A549 (cell line): ENCODE data around the gene SERTAD4.

Source experiments
- CBX2 ChIP-seq: fragments of 200-600 bp; sonication (generic); IDR thresholded peaks from 2 replicates; pipeline ENCODE4 v1.6.1; 2016; ENCODE audit warnings: low read depth, mild to moderate bottlenecking, borderline replicate concordance
- CHD2 ChIP-seq: fragments of 150-350 bp; IDR thresholded peaks from 2 replicates; pipeline ENCODE4 v1.6.1; 2014; ENCODE audit warnings: low read length; ENCODE audit not compliant: partially characterized antibody
- E2F6 ChIP-seq: IDR thresholded peaks from 2 replicates; pipeline ENCODE4 v1.6.1; 2012; ENCODE audit warnings: low read depth, borderline replicate concordance
- EHF ChIP-seq: fragments of 250-450 bp; sonication (Bioruptor Pico); IDR thresholded peaks from 2 replicates; pipeline ENCODE4 v1.5.0; 2020; ENCODE audit warnings: mild to moderate bottlenecking
- JUN ChIP-seq, 2 experiments: fragments of >200 bp; sonication (Bioruptor Twin); formaldehyde crosslinking; IDR thresholded peaks; 2 replicates in 1 of 2; 3 replicates in 1 of 2; pipeline ENCODE4 v1.6.1; 2016 to 2017
- PBX3 ChIP-seq: IDR thresholded peaks from 2 replicates; pipeline ENCODE4 v1.6.1; 2012
- POLR2A ChIP-seq: IDR thresholded peaks from 2 replicates; pipeline ENCODE4 v1.6.1; 2012; ENCODE audit warnings: mild to moderate bottlenecking, low read length
- RAD21 ChIP-seq, 2 experiments: fragments of >200 bp in 1 of 2; sonication (Bioruptor Twin) in 1 of 2; formaldehyde crosslinking in 1 of 2; IDR thresholded peaks in 1 of 2; conservative IDR thresholded peaks in 1 of 2; 2 replicates in 1 of 2; 3 replicates in 1 of 2; pipeline ENCODE4 v1.6.1; 2012 to 2018; ENCODE audit warnings: inconsistent platforms in 1 of 2
- TP53 ChIP-seq: fragments of 250-450 bp; sonication (Bioruptor Pico); IDR thresholded peaks from 2 replicates; pipeline ENCODE4 v1.5.0; 2021; ENCODE audit warnings: mild to moderate bottlenecking, moderate library complexity
- TF ChIP-seq, protein P1 (sequence below): fragments of >200 bp; sonication (Bioruptor Twin); formaldehyde crosslinking; IDR thresholded peaks from 3 replicates; pipeline ENCODE4 v1.5.1; 2016
- TF ChIP-seq, protein P2 (sequence below): fragments of 200-600 bp; sonication (generic); IDR thresholded peaks from 2 replicates; pipeline ENCODE4 v1.6.1; 2016; ENCODE audit warnings: antibody characterized with exemption, mild to moderate bottlenecking, moderate library complexity

DNA sequence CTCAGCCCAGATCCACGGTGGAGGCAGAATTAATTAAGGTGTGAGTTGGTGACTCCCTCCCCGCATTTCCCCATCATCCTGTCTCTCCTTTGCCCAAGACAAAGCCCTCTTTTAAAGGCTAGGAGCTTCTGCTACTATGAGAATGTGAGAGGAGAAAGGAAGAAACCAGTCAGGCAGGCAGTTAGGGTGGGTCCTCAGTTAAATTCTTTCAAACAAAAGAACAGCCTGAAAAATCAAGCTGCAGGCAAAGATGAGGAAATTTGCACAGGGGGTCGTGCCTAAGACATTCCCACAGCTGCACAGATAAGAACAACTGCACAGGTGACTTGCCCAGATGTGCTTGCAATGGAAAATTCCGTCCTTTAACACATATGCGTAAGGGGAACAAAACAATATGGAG is 47.6 kb downstream of the SERTAD4 start:
- no peak for TF ChIP-seq TP53 (CRISPR knock-in tag)
- TF ChIP-seq POLR2A, result no peak
- TF ChIP-seq, protein P1, sequence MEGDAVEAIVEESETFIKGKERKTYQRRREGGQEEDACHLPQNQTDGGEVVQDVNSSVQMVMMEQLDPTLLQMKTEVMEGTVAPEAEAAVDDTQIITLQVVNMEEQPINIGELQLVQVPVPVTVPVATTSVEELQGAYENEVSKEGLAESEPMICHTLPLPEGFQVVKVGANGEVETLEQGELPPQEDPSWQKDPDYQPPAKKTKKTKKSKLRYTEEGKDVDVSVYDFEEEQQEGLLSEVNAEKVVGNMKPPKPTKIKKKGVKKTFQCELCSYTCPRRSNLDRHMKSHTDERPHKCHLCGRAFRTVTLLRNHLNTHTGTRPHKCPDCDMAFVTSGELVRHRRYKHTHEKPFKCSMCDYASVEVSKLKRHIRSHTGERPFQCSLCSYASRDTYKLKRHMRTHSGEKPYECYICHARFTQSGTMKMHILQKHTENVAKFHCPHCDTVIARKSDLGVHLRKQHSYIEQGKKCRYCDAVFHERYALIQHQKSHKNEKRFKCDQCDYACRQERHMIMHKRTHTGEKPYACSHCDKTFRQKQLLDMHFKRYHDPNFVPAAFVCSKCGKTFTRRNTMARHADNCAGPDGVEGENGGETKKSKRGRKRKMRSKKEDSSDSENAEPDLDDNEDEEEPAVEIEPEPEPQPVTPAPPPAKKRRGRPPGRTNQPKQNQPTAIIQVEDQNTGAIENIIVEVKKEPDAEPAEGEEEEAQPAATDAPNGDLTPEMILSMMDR, result no peak
- TF ChIP-seq CHD2, result no peak
- no peak for TF ChIP-seq CBX2
- no peak for TF ChIP-seq JUN (IDR thresholded peaks at IDR 0.05)
- TF ChIP-seq PBX3, result no peak
- TF ChIP-seq E2F6, result no peak
- TF ChIP-seq, protein P2, sequence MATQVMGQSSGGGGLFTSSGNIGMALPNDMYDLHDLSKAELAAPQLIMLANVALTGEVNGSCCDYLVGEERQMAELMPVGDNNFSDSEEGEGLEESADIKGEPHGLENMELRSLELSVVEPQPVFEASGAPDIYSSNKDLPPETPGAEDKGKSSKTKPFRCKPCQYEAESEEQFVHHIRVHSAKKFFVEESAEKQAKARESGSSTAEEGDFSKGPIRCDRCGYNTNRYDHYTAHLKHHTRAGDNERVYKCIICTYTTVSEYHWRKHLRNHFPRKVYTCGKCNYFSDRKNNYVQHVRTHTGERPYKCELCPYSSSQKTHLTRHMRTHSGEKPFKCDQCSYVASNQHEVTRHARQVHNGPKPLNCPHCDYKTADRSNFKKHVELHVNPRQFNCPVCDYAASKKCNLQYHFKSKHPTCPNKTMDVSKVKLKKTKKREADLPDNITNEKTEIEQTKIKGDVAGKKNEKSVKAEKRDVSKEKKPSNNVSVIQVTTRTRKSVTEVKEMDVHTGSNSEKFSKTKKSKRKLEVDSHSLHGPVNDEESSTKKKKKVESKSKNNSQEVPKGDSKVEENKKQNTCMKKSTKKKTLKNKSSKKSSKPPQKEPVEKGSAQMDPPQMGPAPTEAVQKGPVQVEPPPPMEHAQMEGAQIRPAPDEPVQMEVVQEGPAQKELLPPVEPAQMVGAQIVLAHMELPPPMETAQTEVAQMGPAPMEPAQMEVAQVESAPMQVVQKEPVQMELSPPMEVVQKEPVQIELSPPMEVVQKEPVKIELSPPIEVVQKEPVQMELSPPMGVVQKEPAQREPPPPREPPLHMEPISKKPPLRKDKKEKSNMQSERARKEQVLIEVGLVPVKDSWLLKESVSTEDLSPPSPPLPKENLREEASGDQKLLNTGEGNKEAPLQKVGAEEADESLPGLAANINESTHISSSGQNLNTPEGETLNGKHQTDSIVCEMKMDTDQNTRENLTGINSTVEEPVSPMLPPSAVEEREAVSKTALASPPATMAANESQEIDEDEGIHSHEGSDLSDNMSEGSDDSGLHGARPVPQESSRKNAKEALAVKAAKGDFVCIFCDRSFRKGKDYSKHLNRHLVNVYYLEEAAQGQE, result no peak
- TF ChIP-seq RAD21 (conservative IDR thresholded peaks at IDR 0.05 in 1 of 2, IDR thresholded peaks at IDR 0.05 in 1 of 2), result no peak
- TF ChIP-seq EHF (CRISPR knock-in tag), result no peak
